Lung (tissue), 12 donors: Measurements from ENCODE around the gene ACTR8. TPM values are rescaled to one million over a fixed set of nuclear protein-coding genes. Genes with fewer than 3 reads are reported as not detected.

ENCODE experiments used
- ATAC-seq: fragments of 200-7000 bp; cut with Tn5 transposase; one replicate; pipeline ENCODE4 v1.9.1; 2020; ENCODE audit warnings: moderate number of reproducible peaks; ENCODE audit not compliant: insufficient read depth, low FRiP score
- DNase-seq, 3 donors: peaks; one replicate each; pipeline ENCODE4 v3.0.0-alpha.2; 2013 to 2017
- H3K27ac ChIP-seq, 2 donors: one replicate each; pipeline ENCODE4 v1.5.1; 2013; ENCODE audit warnings: mild to moderate bottlenecking in 2 of 2, moderate library complexity in 2 of 2, control low read depth in 1 of 2, inconsistent platforms in 1 of 2, low read depth in 1 of 2, low read length in 1 of 2
- H3K27me3 ChIP-seq, 3 donors: one replicate each; pipeline ENCODE4 v1.5.1; 2013; ENCODE audit warnings: low read length in 2 of 3; ENCODE audit not compliant: control insufficient read depth in 3 of 3, insufficient read depth in 3 of 3
- H3K36me3 ChIP-seq, 4 donors: one replicate each; pipeline ENCODE4 v1.5.1; 2013; ENCODE audit warnings: low read length in 4 of 4, mild to moderate bottlenecking in 1 of 4, moderate library complexity in 1 of 4; ENCODE audit not compliant: control insufficient read depth in 4 of 4, insufficient read depth in 4 of 4
- H3K4me1 ChIP-seq, 5 donors: one replicate each; pipeline ENCODE4 v1.5.1; 2013; ENCODE audit warnings: low read length in 5 of 5, mild to moderate bottlenecking in 2 of 5, moderate library complexity in 1 of 5; ENCODE audit not compliant: control insufficient read depth in 5 of 5, insufficient read depth in 5 of 5
- H3K4me3 ChIP-seq: one replicate; pipeline ENCODE4 v1.5.1; 2013; ENCODE audit warnings: mild to moderate bottlenecking, control low read depth, moderate library complexity
- H3K9ac ChIP-seq, 2 donors: one replicate each; pipeline ENCODE4 v1.5.1; 2013; ENCODE audit warnings: low read length in 2 of 2, control low read depth in 1 of 2; ENCODE audit not compliant: insufficient read depth in 1 of 2
- H3K9me3 ChIP-seq, 4 donors: one replicate each; pipeline ENCODE4 v1.5.1; 2013; ENCODE audit warnings: low read length in 3 of 4, mild to moderate bottlenecking in 1 of 4, moderate library complexity in 1 of 4; ENCODE audit not compliant: control insufficient read depth in 4 of 4, insufficient read depth in 3 of 4
- CTCF ChIP-seq: IDR thresholded peaks from 2 replicates; pipeline ENCODE4 v1.5.1; 2012; ENCODE audit warnings: mild to moderate bottlenecking; ENCODE audit errors: control extremely low read depth, extremely low read depth
- WGBS, 2 donors: extraction: QIAGEN DNeasy Blood & Tissue Kit; methylation state at CpG; one replicate each; pipeline ENCODE4 v1.1.7; 2013; 5-methylcytosine and 5-hydroxymethylcytosine counted together
- polyA plus RNA-seq, 2 donors: library from polyadenylated mRNA; stranded (reverse); fragments of 200-250 nt; gene quantifications; one replicate each; pipeline ENCODE4 v1.2.1, GENCODE V29; 2013
- total RNA-seq, 2 donors: library from RNA; depleted of rRNA in 1 of 2; stranded (reverse); fragments of >200 nt in 1 of 2; gene quantifications; one replicate each; pipeline ENCODE4 v1.2.1, GENCODE V29; 2014 to 2021
- donor health status: control.
- donor health status: control.
- donor health status: Bipolar disorder and iron deficiency.
- donor health status: healthy.
- donor health status: DM: yes; HTN: yes; CAD: no.

ACTR8 gene
- total and polyA plus RNA-seq, 4 donors = 12.4 to 28.8 (median 21.0) TPM

- Histone ChIP-seq H3K27ac (no peak overlapping the region), H3K4me1 (peaks cover 0 to 2% (median 0%) of the 10 kb centered on the region in 5 donors), H3K4me3 (no peak overlapping the region), H3K36me3 (peaks cover 3 to 17% (median 8%) of the 10 kb centered on the region in 4 donors), H3K9me3 (no peaks in the 10 kb centered on the region), H3K9ac (no peak overlapping the region), H3K27me3 (no peaks in the 10 kb centered on the region)
- no peak for ATAC-seq
- no peak for TF ChIP-seq CTCF
- WGBS, 2 donors = 82 to 87% methylated on average over 7 of the region's 7 CpGs
- DNase-seq = no peak
These were observed 23.7 kb downstream of the ACTR8 start for GRCh38 chr3:53858096-53858741.

GRCh38 chr3:53856964-53857363 lies 25.0 kb downstream of the ACTR8 start:
- Histone ChIP-seq H3K36me3 (peaks cover 0 to 8% (median 4%) of the 10 kb centered on the region in 4 donors), H3K9ac (no peak overlapping the region), H3K27me3 (no peaks in the 10 kb centered on the region), H3K27ac (no peak overlapping the region), H3K4me1 (peaks cover 0 to 2% (median 0%) of the 10 kb centered on the region in 5 donors), H3K9me3 (no peaks in the 10 kb centered on the region), H3K4me3 (no peak overlapping the region)
- DNase-seq = no peak
- no peak for TF ChIP-seq CTCF
- WGBS, 2 donors = 58 to 59% methylated on average over 7 of the region's 7 CpGs
- no peak for ATAC-seq

- Histone ChIP-seq H3K27me3 (peaks cover 0 to 9% (median 8%) of the 10 kb centered on the region in 3 donors), H3K36me3 (no peaks in the 10 kb centered on the region), H3K9me3 (no peaks in the 10 kb centered on the region), H3K4me3 (no peak overlapping the region), H3K27ac (no peak overlapping the region), H3K9ac (no peak overlapping the region), H3K4me1 (peaks cover 0 to 7% (median 3%) of the 10 kb centered on the region in 5 donors)
- 47 to 57% methylated on average over 5 of the region's 5 CpGs for WGBS, 2 donors
- no peak for ATAC-seq
- no peak for TF ChIP-seq CTCF
- peak; percentile 72 to 86 (median 81) for DNase-seq
These were observed 31.1 kb downstream of the ACTR8 start for GRCh38 chr3:53850895-53851294.

- no peaks in the 10 kb centered on the region for H3K9me3 ChIP-seq
- H3K4me3 ChIP-seq = no peak overlapping the region
- WGBS, 2 donors = 94 to 95% methylated on average over 7 of the region's 7 CpGs
- ATAC-seq = no peak
- no peak for DNase-seq
- no peak for TF ChIP-seq CTCF
- H3K27me3 ChIP-seq = peaks cover 0 to 9% (median 8%) of the 10 kb centered on the region in 3 donors
- H3K4me1 ChIP-seq = peaks cover 0 to 8% (median 3%) of the 10 kb centered on the region in 5 donors
- no peaks in the 10 kb centered on the region for H3K36me3 ChIP-seq
- H3K9ac ChIP-seq = no peak overlapping the region
- H3K27ac ChIP-seq = no peak overlapping the region
These were observed 32.0 kb downstream of the ACTR8 start for GRCh38 chr3:53849916-53850315.
